Muscle of arm (tissue), 14 donors: ENCODE measurements around the gene ITIH3. TPM values are rescaled to one million over a fixed set of nuclear protein-coding genes. Genes with fewer than 3 reads are reported as not detected.
"Not testable (repeated sequence)": the region's sequence is repeated elsewhere in the genome, so short reads cannot be mapped to it uniquely, and the experiment has no call there.

Experiments used
- DNase-seq: peaks from one replicate; pipeline ENCODE4 v3.0.0-alpha.2; 2013
- long read RNA-seq, 11 donors: transcript quantifications; one replicate each; lab custom pipeline, GENCODE V29; 2026
- polyA plus RNA-seq, 12 donors: library from polyadenylated mRNA; unstranded; fragments of 120-200 nt; gene quantifications; one replicate each; pipeline ENCODE4 v1.2.1, GENCODE V29; 2013; ENCODE audit not compliant: insufficient read length in 12 of 12

The ITIH3 gene
- polyA plus RNA-seq = 1 to 10 TPM in 9 of 12 donors, under 1 TPM in 1, not detected in 2; 0.31 to 3.8 (median 1.7) TPM
- long read RNA-seq, donor 1 = 0 reads
- long read RNA-seq, donor 2 = 0 reads
- long read RNA-seq, donor 3, partial matches to known transcripts = 34 of 34 reads
- long read RNA-seq, donor 3, other reads (novel, unspliced or antisense) = 0 of 34 reads
- long read RNA-seq, donor 4 = 0 reads
- long read RNA-seq, donor 5 = 0 reads
- long read RNA-seq, donor 6 = 0 reads
- long read RNA-seq, donor 7 = 0 reads
- long read RNA-seq, donor 8 = 0 reads
- long read RNA-seq, donor 9 = 0 reads
- long read RNA-seq, donor 10 = 0 reads
- long read RNA-seq, donor 11 = 0 reads

- no peak for DNase-seq
These were observed at the start of gene ITIH3 for GRCh38 chr3:52794612-52795099. ITIH3 (plus strand) TSS chr3:52794796; CDS start chr3:52794804, 8 bp downstream.

GRCh38 chr3:52752045-52752660 lies 42.4 kb upstream of the ITIH3 start:
- no peak for DNase-seq

GRCh38 chr3:52754373-52754772 lies 40.2 kb upstream of the ITIH3 start:
- no peak for DNase-seq

- no peak for DNase-seq
These were observed 38.5 kb upstream of the ITIH3 start for GRCh38 chr3:52756141-52756540.

GRCh38 chr3:52763466-52763865 lies 31.1 kb upstream of the ITIH3 start:
- no peak for DNase-seq

- DNase-seq = no peak
These were observed 24.7 kb upstream of the ITIH3 start for GRCh38 chr3:52769786-52770455.

GRCh38 chr3:52770496-52771333 lies 23.9 kb upstream of the ITIH3 start, which contains the start of gene NEK4:
NEK4 (minus strand) TSS chr3:52770940; CDS start chr3:52770746, 194 bp downstream.
- DNase-seq = peak; percentile 93

- DNase-seq = no peak
These were observed 23.3 kb upstream of the ITIH3 start for GRCh38 chr3:52771334-52771681.

GRCh38 chr3:52771702-52772101 lies 22.9 kb upstream of the ITIH3 start:
- no peak for DNase-seq

- DNase-seq = no peak
These were observed 21.1 kb upstream of the ITIH3 start for GRCh38 chr3:52773361-52774065.

GRCh38 chr3:52774066-52774713 lies 20.4 kb upstream of the ITIH3 start:
- DNase-seq = no peak

- no peak for DNase-seq
These were observed 19.4 kb upstream of the ITIH3 start for GRCh38 chr3:52774901-52775864.

- no peak for DNase-seq
These were observed 18.7 kb upstream of the ITIH3 start for GRCh38 chr3:52775877-52776276.

GRCh38 chr3:52776486-52776885 lies 18.1 kb upstream of the ITIH3 start:
- not testable (repeated sequence) for DNase-seq

- DNase-seq = no peak
These were observed 17.3 kb upstream of the ITIH3 start, which contains the start of gene ITIH1 for GRCh38 chr3:52777127-52777958. ITIH1 (plus strand) TSS chr3:52777599; CDS start chr3:52777616, 17 bp downstream.

- DNase-seq = no peak
These were observed 16.4 kb upstream of the ITIH3 start for GRCh38 chr3:52777959-52778805.
